Measurements from ENCODE around the gene SRC.

DNA sequence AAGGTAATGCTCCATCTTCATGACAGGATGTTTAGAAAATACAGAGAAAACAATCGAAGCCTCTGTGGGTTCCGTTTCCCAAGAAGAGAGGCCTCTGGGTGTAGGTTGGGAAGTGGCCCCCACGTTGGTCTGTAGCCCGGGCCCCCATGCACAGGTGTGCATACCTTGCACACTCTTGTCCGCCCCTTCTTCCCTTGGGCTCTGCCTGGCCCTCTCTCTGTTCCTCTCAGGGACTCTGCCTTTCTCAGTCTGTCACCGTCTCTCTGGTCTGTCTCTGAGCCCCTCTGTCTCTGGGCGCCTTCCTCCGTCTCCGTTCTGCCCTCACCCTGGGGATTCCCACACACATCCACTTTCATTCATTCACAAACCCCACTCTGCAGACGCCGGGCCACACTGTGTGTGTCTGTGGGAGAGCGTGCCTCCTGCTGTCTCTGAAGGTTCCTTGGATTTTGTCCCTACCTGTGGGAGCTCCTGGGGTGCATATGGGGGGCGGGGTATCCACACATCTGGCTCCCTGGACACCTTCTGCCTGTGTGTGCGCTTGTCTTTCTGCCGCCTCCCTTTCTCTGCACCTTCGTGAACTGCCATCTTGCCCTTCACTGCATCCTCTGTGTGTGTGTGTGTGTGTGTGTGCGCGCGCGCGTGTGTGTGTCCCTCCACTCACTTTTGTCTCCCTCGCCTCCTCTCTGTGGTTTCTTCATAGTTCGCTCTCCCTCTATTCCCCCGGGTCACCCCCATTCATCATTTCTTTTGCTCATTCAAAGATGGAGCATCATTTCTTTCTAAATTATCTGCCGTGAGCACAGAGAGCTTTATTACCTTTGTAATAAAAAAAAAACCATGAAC is 75.3 kb downstream of the SRC start:
- TF ChIP-seq, protein P1, sequence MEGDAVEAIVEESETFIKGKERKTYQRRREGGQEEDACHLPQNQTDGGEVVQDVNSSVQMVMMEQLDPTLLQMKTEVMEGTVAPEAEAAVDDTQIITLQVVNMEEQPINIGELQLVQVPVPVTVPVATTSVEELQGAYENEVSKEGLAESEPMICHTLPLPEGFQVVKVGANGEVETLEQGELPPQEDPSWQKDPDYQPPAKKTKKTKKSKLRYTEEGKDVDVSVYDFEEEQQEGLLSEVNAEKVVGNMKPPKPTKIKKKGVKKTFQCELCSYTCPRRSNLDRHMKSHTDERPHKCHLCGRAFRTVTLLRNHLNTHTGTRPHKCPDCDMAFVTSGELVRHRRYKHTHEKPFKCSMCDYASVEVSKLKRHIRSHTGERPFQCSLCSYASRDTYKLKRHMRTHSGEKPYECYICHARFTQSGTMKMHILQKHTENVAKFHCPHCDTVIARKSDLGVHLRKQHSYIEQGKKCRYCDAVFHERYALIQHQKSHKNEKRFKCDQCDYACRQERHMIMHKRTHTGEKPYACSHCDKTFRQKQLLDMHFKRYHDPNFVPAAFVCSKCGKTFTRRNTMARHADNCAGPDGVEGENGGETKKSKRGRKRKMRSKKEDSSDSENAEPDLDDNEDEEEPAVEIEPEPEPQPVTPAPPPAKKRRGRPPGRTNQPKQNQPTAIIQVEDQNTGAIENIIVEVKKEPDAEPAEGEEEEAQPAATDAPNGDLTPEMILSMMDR (conservative IDR thresholded peaks at IDR 0.05; ENCODE audit: low read depth in 2 of 2): no peak
- TF ChIP-seq EZH2phosphoT487 (IDR thresholded peaks at IDR 0.05; ENCODE audit: unreplicated experiment) (no peak), STAT1 (IDR thresholded peaks at IDR 0.05; ENCODE audit: unreplicated experiment) (no peak), EZH2 (IDR thresholded peaks at IDR 0.05; ENCODE audit: low read depth, unreplicated experiment) (no peak), POLR2AphosphoS5 (IDR thresholded peaks at IDR 0.05; ENCODE audit: low read depth) (no peak)
- TF ChIP-seq, protein P2, sequence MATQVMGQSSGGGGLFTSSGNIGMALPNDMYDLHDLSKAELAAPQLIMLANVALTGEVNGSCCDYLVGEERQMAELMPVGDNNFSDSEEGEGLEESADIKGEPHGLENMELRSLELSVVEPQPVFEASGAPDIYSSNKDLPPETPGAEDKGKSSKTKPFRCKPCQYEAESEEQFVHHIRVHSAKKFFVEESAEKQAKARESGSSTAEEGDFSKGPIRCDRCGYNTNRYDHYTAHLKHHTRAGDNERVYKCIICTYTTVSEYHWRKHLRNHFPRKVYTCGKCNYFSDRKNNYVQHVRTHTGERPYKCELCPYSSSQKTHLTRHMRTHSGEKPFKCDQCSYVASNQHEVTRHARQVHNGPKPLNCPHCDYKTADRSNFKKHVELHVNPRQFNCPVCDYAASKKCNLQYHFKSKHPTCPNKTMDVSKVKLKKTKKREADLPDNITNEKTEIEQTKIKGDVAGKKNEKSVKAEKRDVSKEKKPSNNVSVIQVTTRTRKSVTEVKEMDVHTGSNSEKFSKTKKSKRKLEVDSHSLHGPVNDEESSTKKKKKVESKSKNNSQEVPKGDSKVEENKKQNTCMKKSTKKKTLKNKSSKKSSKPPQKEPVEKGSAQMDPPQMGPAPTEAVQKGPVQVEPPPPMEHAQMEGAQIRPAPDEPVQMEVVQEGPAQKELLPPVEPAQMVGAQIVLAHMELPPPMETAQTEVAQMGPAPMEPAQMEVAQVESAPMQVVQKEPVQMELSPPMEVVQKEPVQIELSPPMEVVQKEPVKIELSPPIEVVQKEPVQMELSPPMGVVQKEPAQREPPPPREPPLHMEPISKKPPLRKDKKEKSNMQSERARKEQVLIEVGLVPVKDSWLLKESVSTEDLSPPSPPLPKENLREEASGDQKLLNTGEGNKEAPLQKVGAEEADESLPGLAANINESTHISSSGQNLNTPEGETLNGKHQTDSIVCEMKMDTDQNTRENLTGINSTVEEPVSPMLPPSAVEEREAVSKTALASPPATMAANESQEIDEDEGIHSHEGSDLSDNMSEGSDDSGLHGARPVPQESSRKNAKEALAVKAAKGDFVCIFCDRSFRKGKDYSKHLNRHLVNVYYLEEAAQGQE (IDR thresholded peaks at IDR 0.05; ENCODE audit: unreplicated experiment): no peak
